Activated T-cell treated with anti-CD3 and anti-CD28 coated beads, Interleukin-2, amount 50 U/mL, for 24 hours (primary cell): ENCODE results near the gene RNF130.
"Not testable (repeated sequence)": the region's sequence is repeated elsewhere in the genome, so short reads cannot be mapped to it uniquely, and the experiment has no call there.

Experiments used
- DNase-seq: peaks from one replicate; pipeline ENCODE4 v3.0.0-alpha.2; 2020
- H3K27ac Mint-ChIP-seq: 2 replicates; pipeline ENCODE4 v1.8.0; 2020; ENCODE audit warnings: mild to moderate bottlenecking, mixed read lengths
- H3K27me3 Mint-ChIP-seq: 2 replicates; pipeline ENCODE4 v1.8.0; 2020; ENCODE audit warnings: mixed read lengths
- H3K36me3 Mint-ChIP-seq: 2 replicates; pipeline ENCODE4 v1.8.0; 2020; ENCODE audit warnings: low read depth, mixed read lengths
- H3K4me1 Mint-ChIP-seq: 2 replicates; pipeline ENCODE4 v1.8.0; 2020; ENCODE audit warnings: low read depth, mixed read lengths
- H3K4me3 Mint-ChIP-seq: 2 replicates; pipeline ENCODE4 v1.8.0; 2020; ENCODE audit warnings: mild to moderate bottlenecking, moderate library complexity, mixed read lengths
- H3K9me3 Mint-ChIP-seq: 2 replicates; pipeline ENCODE4 v1.8.0; 2020; ENCODE audit warnings: mixed read lengths

RNF130 gene

DNA sequence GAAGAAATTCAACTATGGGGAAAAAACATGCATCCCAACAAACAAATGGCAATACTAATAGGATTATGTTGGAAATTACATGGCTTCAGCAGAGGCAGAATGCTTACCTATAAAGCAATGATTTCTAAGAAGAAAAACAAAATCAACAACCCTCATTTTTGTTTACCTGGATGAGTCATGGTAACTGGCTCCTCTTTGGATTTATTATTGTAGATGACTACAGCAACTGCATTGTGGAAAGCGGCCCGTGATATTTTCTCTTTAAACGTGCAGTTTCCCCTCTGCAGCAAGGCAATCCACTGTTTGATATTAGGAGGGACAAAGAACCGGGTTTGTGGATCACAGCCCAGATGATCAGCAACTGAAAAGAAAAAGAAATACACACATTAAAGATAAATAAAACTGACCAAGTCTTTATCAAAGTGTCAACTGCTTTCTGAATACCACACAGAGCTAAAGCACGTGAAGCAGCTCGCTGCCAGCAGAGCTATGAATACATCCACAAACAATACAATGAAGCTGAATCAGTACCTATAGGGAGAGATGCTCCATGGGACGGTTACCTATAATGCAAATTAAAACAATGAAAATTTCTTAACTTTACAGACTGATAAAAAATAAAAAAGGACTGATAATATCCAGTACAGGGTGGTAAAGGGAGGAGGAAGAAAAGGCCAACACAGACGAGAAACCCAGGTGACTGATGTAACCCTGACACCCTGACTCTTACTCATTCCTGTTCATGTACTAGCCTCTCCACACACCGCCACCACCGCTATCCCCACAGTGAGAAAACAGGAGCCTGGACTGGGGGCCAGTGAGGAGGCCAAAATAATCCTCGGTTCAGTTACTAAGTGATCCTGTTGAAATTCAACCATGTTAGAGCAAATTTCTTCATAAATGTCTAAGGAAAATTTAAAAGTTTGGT lies 31.0 kb downstream of the RNF130 start:
- Mint-ChIP-seq H3K27me3 (no peaks in the 10 kb centered on the region), H3K4me3 (no peak overlapping the region), H3K36me3 (peaks cover 46% of the 10 kb centered on the region), H3K27ac (no peak overlapping the region), H3K9me3 (peaks cover 7% of the 10 kb centered on the region), H3K4me1 (no peaks in the 10 kb centered on the region)
- no peak for DNase-seq

GRCh38 chr5:180035206-180035931 lies 36.2 kb downstream of the RNF130 start:
- Mint-ChIP-seq H3K4me3 (no peak overlapping the region), H3K27ac (no peak overlapping the region), H3K9me3 (peaks cover 13% of the 10 kb centered on the region), H3K36me3 (peaks cover 74% of the 10 kb centered on the region), H3K27me3 (no peaks in the 10 kb centered on the region), H3K4me1 (peaks cover 5% of the 10 kb centered on the region)
- no peak for DNase-seq

GRCh38 chr5:180034564-180034963 lies 37.0 kb downstream of the RNF130 start:
- Mint-ChIP-seq H3K36me3 (peaks cover 65% of the 10 kb centered on the region), H3K27me3 (no peaks in the 10 kb centered on the region), H3K4me3 (no peak overlapping the region), H3K4me1 (peaks cover 5% of the 10 kb centered on the region), H3K9me3 (peaks cover 13% of the 10 kb centered on the region), H3K27ac (no peak overlapping the region)
- no peak for DNase-seq

DNA sequence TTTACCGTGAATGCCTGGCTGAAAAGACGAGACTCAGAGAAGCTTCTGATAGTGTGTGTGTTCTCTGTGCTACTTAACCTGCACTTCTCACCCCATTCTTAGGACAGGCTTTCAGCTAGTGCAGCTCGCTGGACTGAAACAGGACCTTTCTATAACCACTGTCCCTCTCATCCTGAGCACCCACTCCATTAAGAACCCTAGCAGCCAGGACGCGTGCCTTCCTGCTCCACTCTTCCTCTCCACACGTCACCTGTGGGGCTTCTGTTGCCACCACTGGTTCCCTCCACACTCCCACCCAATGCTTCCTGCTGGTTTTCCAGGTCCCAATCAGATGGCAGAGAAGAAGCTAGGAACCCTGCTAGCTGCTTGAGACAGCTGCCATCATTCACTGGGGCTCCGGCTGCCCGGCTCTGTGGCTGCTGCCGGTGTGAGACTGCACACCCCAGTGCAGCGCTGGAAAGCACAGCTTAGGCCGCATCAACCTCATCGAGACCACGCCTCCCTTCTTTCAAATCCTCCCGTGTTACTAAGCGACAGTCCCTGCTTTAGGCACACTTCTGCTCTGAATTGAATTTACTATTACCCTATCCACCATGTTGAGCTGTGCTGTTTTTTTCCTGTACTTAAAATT lies 44.0 kb downstream of the RNF130 start:
- H3K27ac Mint-ChIP-seq = no peak overlapping the region
- H3K36me3 Mint-ChIP-seq = peaks cover 8% of the 10 kb centered on the region
- no peaks in the 10 kb centered on the region for H3K27me3 Mint-ChIP-seq
- H3K4me1 Mint-ChIP-seq = peaks cover 4% of the 10 kb centered on the region
- H3K4me3 Mint-ChIP-seq = no peak overlapping the region
- no peak for DNase-seq
- no peaks in the 10 kb centered on the region for H3K9me3 Mint-ChIP-seq

DNA sequence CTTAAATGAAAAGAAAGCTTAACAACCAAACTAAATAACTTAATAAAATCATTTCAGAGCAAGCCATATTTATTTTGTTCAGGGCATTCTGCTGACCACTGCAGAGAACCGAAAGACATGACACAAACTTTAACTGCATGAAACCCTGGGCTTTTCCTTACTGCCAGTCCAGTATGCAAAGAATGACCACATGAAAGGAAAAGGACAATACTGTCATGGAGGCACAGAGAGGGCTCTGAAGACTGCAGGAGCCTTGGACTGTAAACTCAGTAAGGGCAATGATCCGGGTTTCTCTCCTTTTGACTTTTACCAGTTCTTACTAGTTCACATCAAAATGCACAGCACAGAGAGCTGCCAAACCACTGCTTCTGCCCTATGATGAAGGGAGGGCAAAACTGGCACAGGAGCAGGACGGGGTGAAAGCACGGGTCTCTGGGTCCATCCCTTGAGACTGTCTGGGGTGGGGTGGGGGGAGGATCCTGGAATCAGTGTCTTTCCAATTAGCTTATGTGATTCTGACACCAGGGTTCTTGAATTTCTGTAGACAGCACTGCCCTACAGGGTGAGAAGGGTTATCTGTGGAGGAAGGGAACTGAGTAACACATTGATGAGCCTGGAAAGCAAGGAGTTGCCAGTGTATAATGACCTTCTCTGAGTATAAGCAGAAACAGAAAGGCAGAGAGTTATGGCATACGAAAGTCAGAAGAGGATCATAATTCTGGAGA lies 44.7 kb downstream of the RNF130 start:
- H3K36me3 Mint-ChIP-seq = peaks cover 7% of the 10 kb centered on the region
- DNase-seq = no peak
- no peaks in the 10 kb centered on the region for H3K9me3 Mint-ChIP-seq
- H3K27ac Mint-ChIP-seq = no peak overlapping the region
- peaks cover 4% of the 10 kb centered on the region for H3K4me1 Mint-ChIP-seq
- H3K4me3 Mint-ChIP-seq = no peak overlapping the region
- no peaks in the 10 kb centered on the region for H3K27me3 Mint-ChIP-seq

DNA sequence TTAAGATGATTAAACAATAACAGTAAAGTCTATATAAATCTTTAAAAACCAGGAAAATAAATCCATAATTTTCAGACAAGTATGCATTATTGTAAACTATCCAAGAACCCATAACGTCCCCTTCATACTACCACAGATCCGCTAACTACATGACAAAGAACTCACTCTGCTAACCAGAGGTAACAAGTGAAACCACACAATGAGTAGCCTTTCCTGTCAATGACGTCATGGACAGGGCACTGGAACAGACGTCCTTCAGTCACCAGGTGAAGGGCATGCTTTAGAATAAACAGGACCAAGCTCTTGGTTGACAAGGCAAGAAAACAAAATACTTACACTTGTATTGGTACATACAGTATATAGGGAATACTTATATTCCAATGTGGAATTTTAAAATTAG lies 45.2 kb downstream of the RNF130 start:
- Mint-ChIP-seq H3K4me3 (no peak overlapping the region), H3K27me3 (no peaks in the 10 kb centered on the region), H3K27ac (no peak overlapping the region), H3K9me3 (no peaks in the 10 kb centered on the region), H3K36me3 (peaks cover 6% of the 10 kb centered on the region), H3K4me1 (peaks cover 4% of the 10 kb centered on the region)
- DNase-seq = no peak

- Mint-ChIP-seq H3K9me3 (no peaks in the 10 kb centered on the region), H3K27ac (no peak overlapping the region), H3K27me3 (no peaks in the 10 kb centered on the region), H3K4me1 (peaks cover 4% of the 10 kb centered on the region), H3K4me3 (no peak overlapping the region), H3K36me3 (peaks cover 28% of the 10 kb centered on the region)
- no peak for DNase-seq
These were observed 49.7 kb downstream of the RNF130 start for GRCh38 chr5:180021900-180022299.

DNA sequence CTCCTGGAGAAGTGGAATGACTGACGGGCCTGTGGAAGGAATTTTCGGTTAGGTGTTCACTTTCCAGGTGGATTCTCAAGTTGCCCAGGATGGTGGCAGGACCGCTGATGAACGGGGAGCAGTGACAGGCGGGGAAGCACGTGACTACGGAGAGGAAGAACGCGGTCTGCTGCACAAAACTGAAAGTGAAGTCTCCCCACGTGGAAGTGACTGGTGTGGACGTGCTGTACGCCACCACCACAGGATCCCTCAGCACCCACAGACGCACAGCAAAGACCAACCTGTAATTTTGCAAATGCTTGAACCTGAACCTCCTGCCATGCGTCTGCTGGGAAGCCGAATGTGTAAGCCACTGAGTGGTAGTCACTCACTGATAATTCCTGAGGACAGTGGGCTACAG lies 51.4 kb downstream of the RNF130 start:
- Mint-ChIP-seq H3K9me3 (no peaks in the 10 kb centered on the region), H3K27me3 (no peaks in the 10 kb centered on the region), H3K4me3 (no peak overlapping the region), H3K4me1 (no peaks in the 10 kb centered on the region), H3K27ac (no peak overlapping the region), H3K36me3 (peaks cover 28% of the 10 kb centered on the region)
- no peak for DNase-seq

GRCh38 chr5:180018347-180019060 lies 53.1 kb downstream of the RNF130 start:
- Mint-ChIP-seq H3K27me3 (no peaks in the 10 kb centered on the region), H3K4me1 (no peaks in the 10 kb centered on the region), H3K27ac (no peak overlapping the region), H3K36me3 (peaks cover 28% of the 10 kb centered on the region), H3K4me3 (no peak overlapping the region), H3K9me3 (no peaks in the 10 kb centered on the region)
- no peak for DNase-seq

DNA sequence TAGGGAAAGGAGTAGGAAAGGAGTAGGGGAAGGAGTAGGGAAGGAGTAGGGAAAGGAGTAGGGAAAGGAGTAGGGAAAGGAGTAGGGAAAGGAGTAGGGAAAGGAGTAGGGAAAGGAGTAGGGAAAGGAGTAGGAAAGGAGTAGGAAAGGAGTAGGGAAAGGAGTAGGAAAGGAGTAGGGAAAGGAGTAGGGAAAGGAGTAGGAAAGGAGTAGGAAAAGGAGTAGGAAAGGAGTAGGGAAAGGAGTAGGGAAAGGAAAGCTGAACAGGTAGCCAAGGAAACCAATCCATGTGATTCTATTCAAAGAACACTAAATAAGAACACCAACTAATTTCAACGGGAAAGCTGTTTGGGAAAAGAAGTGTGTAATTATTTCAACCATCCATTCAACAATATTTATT lies 56.0 kb downstream of the RNF130 start:
- not testable (repeated sequence) for H3K9me3 Mint-ChIP-seq, H3K27me3 Mint-ChIP-seq, H3K27ac Mint-ChIP-seq, H3K4me1 Mint-ChIP-seq, H3K4me3 Mint-ChIP-seq, DNase-seq
- H3K36me3 Mint-ChIP-seq = peaks cover 32% of the 10 kb centered on the region

GRCh38 chr5:180013678-180014077 lies 57.9 kb downstream of the RNF130 start:
- Mint-ChIP-seq H3K36me3 (peaks cover 25% of the 10 kb centered on the region), H3K27ac (no peak overlapping the region), H3K27me3 (no peaks in the 10 kb centered on the region), H3K4me1 (peaks cover 1% of the 10 kb centered on the region), H3K4me3 (no peak overlapping the region), H3K9me3 (no peaks in the 10 kb centered on the region)
- no peak for DNase-seq

DNA sequence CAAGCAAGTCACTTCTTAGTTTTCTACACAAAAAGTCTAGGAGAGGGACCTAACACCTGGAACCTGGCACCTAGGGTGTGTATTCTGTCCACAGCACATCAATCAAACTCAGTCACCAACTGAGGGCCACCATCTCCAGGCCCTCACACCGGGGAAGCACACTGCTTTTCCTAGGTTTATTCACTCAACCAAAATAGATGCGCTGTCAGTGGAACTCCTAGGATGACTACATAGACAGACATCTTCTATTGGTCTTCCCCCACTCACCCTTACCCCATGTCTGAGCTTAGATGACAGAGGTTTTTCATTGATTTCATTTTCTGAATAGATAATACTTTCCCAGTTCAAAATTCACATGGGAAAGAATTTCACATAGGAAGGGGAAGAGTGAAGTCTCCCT lies 59.2 kb downstream of the RNF130 start:
- H3K36me3 Mint-ChIP-seq = peaks cover 23% of the 10 kb centered on the region
- H3K27ac Mint-ChIP-seq = no peak overlapping the region
- no peaks in the 10 kb centered on the region for H3K9me3 Mint-ChIP-seq
- H3K4me1 Mint-ChIP-seq = peaks cover 12% of the 10 kb centered on the region
- no peak overlapping the region for H3K4me3 Mint-ChIP-seq
- H3K27me3 Mint-ChIP-seq = no peaks in the 10 kb centered on the region
- no peak for DNase-seq

GRCh38 chr5:180010636-180011035 lies 60.9 kb downstream of the RNF130 start:
- no peaks in the 10 kb centered on the region for H3K9me3 Mint-ChIP-seq
- H3K27me3 Mint-ChIP-seq = no peaks in the 10 kb centered on the region
- peaks cover 23% of the 10 kb centered on the region for H3K36me3 Mint-ChIP-seq
- no peak overlapping the region for H3K27ac Mint-ChIP-seq
- no peak for DNase-seq
- H3K4me1 Mint-ChIP-seq = peaks cover 27% of the 10 kb centered on the region
- H3K4me3 Mint-ChIP-seq = no peak overlapping the region

DNA sequence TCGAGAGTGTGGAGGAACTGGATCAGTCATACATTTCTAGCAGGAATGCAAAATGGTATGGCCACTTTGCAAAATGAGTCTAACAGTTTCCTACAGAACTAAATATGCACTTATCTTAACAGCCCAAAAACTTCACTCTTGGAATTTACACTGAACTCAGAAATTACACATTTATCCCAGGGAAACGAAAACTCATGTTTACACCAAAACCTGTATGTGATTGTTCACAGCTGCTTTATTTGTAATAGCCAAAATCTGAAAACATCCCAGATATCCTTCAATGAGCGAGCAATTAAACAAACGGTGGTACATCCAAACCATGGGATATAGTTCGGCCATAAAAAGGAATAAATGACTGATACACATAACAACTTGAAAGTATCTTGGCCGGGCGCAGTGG lies 62.0 kb downstream of the RNF130 start:
- Mint-ChIP-seq H3K27me3 (no peaks in the 10 kb centered on the region), H3K36me3 (peaks cover 23% of the 10 kb centered on the region), H3K4me3 (no peak overlapping the region), H3K9me3 (no peaks in the 10 kb centered on the region), H3K27ac (no peak overlapping the region), H3K4me1 (peaks cover 30% of the 10 kb centered on the region)
- no peak for DNase-seq
